SKM-1 treated with dmso at 0.1 percent for 144 hours (cell line): ENCODE data around the gene LMAN1L.

ENCODE experiments used
- DNase-seq: peaks from one replicate; lab custom pipeline; 2025; ENCODE audit not compliant: unreplicated experiment; lab: John Stamatoyannopoulos, UW

The LMAN1L gene

DNA sequence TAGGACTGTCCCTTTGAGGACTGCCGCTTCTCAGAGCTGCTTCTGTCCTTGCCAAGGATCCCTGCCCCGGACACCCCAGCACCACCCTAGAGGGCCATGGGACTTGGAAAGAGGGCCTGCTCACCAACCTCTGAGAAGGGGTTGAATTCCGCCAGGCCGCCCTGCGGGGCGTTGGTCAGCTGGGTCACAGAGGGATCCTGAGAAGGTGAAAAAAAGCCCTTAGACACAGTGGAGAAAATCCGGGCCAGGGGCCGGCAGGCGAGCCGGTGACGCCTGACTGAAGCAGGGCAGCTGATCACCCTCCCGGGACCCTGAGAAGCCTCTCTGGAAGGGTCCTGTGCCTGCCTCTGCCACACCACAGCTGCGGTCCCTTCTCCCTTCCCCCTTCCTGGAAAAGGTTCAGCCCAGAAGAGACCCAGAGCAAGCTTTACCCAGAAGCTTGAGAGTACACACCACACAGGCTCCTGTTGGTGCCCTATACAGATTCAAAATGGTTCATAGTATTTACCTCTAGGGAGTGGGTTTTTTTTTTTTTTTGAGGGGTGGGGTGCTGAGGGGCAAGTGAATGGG lies 41.9 kb downstream of the LMAN1L start:
- no peak for DNase-seq

DNA sequence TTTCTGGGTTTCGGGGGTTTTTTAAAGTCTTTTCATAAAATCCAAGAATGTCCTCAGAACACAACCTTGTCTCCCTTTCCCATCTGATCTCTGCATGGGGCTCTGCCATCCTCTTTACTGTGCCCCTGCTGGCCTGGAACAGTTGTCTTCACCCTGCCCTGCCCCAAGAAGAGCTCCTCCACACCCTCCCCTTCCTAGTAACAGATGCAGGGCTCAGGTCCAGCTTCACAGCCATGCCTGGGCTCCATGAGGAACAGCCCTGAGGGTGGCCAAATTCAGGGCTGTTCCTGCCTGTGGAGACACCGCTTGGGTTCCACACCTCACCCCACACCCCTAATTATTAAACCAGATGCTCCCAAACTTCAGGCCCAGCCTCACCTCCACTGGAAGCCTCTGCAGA lies 43.2 kb downstream of the LMAN1L start:
- no peak for DNase-seq

DNA sequence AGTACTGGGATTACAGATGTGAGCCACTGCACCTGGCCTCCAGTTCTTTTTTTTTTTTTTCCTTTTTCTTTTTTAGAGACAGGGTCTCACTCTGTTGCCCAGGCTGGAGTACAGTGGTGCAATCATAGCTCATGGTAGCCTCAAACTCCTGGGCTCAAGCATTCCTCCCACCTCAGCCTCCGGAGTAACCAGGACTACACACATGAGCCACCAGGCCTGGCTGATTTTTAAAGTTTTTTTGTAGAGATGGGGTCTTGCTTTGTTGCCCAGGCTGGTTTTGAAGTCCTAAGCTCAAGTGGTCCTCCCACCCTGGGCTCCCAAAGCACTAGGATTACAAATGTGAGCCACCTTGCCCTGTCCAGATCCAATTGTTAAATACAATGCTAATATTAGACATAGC lies 43.9 kb downstream of the LMAN1L start:
- no peak for DNase-seq

DNA sequence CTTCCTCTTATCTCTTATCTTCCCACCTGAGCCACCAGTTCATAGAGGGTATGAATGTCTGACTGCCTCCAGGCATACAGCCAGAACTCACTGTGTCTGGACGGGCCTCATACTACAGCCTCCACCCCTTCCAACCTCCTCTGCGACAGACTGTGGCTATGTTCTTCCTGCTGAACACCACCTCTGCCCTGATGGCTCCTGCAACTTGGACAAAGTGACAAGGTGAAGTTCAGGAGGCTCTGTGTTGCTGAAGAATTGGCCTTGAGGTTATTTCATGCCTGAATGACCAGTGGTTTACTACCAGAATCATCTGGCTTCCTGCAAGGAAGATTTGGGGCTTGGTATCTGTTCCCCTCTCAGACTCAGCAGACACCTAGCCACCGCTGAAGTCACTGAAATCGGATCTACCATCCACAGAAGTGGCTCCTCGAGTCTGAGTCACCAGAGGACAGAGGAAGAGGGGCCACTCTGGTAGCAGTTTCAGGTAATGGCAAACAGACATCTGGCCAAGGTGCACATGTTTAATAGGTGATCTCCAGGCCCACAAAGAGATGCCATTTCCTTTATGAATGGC lies 44.5 kb downstream of the LMAN1L start:
- DNase-seq: no peak

DNA sequence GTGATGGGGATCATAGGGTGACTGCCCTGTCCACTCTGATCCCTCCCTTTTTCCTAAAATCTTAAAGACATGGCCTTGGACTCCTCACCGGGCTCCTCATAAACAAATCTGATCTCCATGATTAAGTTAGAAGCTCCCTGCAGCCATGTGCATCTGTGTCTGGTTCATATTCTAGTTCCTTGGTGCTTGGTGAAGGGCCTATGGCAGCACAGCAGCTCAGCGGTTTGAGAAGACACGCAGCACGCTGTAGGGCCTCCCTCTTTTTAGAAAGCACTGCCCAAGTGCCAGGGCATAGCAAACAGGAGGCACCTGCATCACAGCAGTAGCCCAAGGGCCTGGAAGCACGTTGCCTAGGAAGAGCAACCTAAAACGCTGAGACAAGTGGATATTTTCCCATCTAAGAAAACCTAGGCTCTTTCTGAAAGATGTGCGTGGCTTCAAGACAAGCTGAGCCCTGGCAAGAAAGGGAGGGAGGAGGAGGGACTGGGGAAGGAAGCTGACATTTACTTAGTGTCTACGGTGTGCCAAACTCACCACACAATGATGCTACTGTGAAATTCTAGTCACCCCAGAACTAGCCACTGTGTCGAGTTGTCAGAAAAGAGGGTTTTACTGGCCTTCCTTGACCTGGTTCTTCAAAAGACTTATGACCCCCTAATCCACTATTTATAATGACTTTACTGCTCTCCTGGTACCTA lies 45.2 kb downstream of the LMAN1L start:
- DNase-seq: no peak

DNA sequence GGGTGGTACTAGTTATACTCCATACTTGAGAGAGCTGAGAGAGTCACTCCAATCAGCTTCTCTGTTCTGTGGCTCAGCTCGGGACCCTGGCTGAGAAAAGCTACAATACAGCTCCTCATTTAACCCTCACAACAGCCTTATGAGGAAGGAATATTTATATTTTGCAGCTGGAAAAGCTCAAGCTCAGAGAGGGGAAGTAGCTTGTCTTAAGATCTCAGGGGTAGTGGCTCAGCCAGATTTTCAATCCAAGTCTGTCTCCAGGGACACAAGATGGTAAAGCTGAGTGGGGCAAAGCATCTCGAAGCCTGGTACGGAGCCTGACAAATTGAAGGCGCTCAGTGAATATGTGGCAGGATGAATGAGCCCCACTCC lies 45.7 kb downstream of the LMAN1L start:
- no peak for DNase-seq

DNA sequence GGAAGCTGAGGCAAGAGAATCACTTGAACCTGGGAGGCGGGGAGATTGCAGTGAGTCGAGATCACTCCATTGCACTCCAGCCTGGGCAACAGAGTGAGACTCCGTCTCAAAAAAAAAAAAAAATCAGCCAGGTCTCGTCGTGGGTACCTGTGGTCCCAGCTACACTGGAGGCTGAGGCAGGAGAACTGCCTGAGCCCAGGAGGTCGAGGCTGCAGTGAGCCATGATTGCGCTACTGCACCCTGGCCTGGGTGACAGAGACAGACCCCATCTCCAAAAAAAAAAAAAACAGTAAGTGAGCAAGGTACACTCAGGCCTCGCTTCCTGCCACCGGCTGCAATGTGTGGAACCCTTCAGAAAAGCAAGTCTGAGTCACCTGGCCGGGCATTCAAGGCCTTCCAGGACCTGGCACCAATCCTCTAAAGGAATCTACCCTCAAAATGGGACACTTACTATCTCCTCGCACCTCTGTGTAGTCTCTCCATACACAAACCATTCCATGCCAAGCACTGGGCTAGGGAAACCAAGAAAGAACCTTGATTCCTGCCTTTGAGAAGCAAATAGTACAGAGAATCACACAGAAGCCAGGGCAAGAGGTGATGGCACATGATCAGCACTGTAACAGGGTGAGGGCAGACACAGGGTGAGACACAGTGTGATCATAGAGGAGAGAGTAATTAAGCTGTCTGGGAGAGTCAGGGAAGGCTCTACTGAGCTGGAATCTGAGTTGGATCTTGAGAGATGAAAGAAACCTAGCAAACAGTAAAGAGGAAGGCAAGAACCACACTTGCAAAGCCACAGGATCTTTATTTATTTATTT lies 50.8 kb downstream of the LMAN1L start:
- no peak for DNase-seq

DNA sequence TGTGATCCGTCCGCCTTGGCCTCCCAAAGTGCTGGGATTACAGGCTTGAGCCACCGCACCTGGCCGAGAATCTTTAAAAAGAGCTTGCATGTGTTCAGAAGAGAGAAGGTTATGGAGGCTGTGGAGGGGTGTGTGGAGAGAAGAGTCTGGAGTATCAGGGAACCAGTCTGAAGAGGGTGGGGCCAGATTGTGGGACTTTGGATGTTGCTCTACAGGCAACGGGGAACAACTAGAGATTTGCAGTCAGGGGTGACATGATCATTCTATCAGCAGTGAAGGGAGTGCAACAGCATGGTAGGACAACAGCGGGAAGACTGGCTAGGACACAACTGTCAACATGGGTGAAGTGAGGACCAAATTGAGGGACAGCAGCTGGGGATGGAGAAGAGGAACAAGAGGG lies 51.7 kb downstream of the LMAN1L start:
- DNase-seq: no peak

DNA sequence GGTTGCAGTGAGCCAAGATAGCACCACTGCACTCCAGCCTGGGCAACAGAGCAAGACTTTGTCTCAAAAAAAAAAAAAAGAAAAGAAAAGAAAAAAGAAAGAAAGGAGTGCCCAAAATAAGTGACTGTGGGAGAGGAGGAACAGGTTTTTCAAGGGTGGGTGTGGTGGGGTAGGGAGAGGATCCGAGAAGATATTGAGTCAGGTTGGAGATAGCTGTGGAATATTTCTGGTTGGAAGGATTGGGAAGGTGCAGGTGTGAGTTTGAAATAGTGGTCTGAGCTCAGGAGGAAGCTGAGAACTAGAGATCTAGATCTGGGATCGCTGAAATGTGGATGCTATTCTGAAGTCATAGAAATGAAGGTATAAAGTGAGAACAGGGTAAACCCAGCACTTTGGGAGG lies 52.7 kb downstream of the LMAN1L start:
- DNase-seq: no peak

DNA sequence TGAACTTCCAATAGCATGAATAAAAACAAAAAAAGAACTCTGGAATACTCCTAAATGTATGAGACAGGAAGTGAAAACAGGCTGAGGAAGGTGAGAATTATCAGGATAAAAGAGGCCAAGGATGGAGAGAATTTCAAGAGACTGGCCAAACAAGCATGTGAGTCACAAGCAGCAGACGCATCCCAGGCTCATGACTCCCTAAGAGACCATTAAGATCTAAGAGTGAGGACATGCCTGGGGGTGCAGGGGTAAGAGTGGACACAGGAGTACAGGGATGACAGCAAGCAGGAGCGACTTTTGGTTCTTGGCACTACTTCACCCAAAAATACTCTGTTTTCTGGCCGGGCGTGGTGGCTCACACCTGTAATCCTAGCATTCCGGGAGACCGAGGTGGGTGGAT lies 53.5 kb downstream of the LMAN1L start:
- DNase-seq: no peak

DNA sequence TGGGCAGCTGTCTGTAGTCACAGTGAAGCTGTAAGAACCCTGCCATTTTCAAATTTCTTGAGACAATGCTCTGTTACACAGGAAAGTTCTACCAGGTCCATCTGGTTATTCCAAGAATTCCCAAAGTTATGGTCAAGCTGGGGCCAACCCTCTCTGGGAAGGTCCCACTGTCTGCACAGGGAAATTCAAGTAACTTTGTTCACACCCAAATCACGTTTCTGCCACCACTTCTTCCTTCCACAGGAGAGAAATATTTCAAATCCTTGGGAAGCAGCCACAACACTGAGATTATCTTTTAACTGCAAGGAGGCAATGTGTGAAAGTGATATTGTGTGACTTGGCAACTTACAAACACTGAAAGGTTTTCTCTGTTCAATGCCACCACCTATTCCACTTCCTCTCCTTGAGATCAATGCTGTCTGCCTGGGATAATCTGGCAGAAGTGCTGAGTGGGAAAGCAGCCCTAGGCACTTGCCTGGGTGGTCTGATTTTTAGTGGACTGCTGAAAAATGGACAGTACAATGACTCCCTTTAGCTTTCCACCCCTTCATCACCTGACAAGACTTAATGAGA lies 54.9 kb downstream of the LMAN1L start:
- no peak for DNase-seq

DNA sequence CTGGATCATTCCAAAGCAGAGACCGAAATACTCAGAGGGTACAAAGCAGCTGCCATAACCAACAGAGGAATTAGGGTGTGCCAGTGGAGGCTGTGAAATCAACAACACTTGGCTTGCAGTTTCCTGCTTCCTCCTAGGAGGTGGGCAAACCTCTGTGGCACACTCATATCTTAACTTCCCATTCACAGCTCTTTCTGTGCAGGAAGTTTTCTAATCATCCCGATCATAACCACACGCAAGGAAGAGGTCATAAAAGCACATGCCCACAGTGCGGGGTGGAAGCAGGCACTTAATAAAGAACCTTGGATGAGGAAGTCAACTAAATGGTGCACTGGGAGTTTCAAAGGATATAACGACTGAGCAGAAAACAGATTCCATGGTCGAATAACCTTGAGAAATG lies 55.4 kb downstream of the LMAN1L start:
- DNase-seq: peak; percentile 90

DNA sequence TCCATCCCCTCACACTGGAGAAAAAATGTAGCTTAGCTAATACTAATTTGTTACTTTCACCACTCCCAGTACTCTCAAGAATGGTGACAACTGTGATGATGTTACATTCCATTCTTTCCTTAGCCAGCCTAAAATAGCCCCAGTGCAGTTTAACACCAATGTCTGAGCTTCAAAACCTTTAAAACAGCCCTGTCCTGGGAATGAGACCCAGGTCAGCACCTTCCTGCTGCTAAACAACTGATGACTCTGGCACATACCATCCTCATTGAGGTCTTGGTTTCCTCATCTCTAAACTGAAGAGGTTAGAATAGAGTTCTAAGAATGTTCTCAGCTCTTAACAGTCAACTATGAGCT lies 56.7 kb downstream of the LMAN1L start:
- DNase-seq: no peak

DNA sequence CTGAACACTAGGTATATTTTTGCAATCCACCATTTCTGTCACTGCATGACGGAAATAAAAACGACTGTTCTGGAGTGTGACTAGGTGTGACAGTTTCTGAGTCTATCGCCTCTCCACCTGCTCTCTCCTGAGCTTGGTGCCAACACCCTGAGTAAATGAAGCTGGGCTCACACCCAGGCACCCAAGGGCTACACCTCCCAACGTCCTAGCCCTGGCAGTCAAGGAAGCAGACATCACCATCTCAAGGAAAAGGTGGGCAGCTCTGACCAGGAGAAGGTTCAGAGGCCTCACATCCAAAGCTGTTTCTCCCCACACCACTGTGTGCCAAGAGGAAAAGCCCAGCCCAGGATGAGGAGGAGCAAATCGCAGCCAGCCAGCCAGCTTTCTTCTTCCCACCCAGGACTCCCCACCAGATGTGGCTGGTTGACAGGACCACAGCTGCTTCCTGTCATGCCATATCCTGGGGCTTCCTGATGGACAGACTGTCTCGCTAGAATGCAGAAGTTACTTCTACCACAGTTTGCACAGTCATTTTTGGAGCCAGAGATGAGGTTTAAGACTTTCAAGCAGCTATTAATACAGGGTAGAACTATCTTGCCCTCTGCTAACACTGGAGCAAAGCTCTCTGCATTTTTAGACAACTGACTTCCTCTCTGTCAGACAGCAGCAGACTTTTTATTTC lies 57.2 kb downstream of the LMAN1L start:
- peak; percentile 91 for DNase-seq

DNA sequence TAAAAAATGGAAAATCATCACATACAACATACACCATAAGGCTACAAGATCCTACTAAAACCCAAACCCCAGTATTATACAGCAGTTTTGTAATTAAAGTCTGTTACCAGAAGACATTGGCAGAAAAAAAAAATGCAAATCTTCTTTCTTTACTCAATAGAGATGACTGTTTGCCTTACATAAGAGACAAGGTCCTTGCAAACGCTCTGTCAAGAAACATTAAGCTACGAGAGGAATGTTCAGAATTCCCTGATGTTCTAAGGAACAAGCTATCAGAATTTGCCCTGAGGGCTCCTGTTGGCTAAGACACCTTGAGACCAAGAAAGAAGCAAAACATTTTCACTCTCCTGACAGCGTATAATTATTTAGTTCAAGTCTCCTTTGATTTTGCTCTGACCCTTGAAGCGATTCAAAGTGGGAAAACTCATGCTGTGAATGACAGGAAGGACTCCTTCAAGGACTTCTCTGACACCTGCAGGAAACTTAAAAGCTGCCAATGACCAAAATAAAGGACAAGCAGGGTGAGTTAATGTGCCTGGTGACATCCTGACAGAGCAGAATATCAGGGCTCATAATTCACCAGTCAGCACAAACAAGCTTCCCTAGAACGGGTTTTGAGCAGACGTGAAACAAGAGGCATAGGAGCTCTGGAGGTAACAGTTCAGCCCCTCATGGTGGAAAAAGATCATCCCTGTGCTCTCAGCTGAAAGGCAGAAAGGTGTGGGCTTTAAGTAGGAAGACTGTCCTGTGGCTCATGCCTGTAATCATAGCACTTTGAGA lies 58.0 kb downstream of the LMAN1L start:
- DNase-seq: no peak

DNA sequence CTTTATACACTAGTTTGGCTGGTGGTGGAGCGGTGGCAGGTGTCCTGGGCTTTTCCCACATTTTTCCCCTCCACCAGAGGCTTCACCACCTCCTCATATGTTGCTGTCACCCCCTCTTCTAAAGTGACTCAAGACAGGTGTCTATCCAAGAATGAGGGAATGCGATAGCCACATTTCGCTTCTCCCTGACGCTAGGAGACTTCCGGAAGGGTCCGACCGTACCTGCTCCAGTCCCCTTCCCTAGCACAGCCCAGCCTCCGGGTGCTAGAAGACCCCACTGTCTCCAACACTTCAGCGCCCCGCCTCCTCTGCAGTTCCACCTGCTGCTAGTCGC lies 60.0 kb downstream of the LMAN1L start:
- no peak for DNase-seq

DNA sequence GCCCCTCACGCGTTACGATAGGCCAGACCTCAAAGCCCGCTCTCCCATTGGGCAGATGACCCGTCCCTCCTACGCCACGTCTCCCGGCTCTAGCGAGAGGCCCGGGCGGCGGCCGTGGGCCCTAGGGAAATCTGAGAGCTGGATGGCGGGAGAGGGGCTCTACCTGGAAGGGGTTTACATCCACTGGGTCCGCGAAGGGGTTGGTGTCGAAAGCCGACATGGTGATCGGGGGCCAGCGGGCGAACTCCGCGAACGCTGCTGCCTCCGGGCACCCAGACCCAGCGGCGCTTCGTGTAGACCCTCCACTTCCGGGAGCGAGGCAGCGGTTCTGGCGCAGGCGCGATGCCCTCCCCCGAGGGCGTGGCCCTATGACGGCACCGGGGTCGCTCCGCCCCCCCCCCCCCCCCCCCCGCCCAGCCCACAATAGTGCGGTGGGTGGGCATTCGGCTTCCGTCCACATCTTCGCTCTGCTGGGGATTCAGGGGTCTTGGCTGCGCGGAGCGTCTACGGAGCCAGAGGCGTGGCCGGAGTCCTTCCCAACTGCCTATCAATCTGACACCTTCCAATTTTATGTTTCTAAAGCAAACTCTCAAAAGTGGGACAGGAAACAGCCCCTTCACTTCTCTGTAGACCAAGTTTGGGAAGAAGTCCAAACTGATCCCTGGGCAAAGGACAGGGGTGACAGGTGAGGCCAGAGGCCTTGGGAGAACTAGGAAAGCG lies 60.6 kb downstream of the LMAN1L start, which contains the start of gene SCAMP2:
Gene SCAMP2, minus strand, starts transcription at position 330 of the 720 bp plus-strand sequence. Its CDS starts 110 bp downstream, at position 220.
- peak; percentile 90 for DNase-seq

DNA sequence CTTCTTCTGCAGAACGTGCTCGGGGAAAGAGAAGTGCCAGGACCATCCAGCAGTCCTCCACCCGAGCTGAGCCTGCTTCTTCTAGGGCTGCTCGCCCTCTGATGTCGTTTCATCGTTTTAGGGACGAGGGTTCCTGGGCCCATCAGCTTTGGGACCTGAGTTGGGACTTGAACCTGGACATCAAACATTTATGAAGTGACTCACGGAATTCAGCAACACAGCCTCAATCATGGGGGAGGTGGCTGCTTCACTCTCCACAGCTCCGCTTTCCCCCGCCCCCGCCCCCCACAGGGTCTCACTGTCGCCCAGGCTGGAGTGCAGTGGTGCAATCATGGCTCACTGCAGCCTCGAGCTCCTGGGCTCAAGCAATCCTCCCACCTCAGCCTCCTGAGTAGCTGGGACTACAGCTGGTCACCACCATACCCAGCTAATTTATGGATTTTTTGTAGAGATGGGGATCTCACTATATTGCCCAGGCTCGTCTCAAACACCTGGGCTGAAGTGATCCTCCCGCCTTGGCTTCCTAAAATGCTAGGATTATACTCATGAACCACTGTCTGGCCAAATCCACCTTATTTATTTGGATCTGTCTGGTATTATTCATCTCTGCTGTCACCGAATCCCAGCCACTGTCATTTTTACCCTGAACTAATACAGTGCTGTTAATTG lies 61.3 kb downstream of the LMAN1L start:
- DNase-seq: no peak
